Cerebellar nuclear complex (tissue), 1 donor: ENCODE measurements around the gene ARIH2.
"Not testable (repeated sequence)": the region's sequence is repeated elsewhere in the genome, so short reads cannot be mapped to it uniquely, and the experiment has no call there.

ENCODE experiments used
- DNase-seq, 2 experiments: peaks; one replicate each; lab custom pipeline; 2025; lab: John Stamatoyannopoulos, UW

Gene ARIH2

DNA sequence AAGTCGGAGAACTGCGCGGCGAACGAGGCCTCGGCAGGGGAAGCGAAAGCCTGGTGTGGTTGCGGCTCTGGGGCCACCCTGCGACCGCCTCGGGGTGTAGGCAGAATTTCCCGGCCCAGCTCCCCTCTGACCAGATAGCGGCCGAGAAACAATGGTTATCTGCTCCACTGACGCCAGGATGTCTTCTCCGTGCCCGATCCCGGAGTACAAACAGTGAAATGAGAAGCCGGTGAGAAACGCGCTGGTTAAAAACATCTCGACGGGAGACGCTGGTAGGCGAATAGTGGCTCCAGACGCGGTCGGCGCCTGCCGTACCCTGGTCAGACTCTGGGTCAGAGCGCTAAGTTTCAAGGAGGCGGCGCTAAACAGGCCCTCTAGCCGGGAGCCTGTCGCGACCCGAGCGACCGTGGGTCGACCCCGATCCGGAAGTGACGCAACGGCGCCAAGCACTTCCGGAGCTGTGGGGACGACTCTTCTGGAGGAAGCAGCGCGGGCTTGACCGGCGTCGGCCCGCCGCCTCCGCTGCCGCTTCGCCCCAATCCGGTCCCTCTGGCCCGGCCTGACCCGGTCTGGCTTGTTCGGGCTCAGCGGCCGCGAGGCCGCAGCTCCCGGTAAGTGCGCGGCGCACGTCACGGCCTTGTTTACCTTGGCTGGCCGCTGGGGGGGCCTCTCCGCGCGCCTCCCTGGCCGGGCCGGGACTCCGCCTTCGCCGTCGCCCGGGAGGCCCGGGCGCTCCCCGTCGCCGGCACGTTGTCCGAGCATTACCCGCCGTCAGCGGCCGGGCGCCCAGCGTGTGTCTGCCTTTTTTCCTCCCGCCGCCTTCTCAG is at the start of gene ARIH2:
ARIH2 (plus strand) TSS at position 455 of the 827 bp plus-strand sequence. CDS start 8,717 bp downstream, outside the sequence.
- DNase-seq, result peak in 1 of 2 experiments; percentile 62

- no peak for DNase-seq
Observed at GRCh38 chr3:48877671-48878070, 41.0 kb upstream of the ARIH2 start.

DNA sequence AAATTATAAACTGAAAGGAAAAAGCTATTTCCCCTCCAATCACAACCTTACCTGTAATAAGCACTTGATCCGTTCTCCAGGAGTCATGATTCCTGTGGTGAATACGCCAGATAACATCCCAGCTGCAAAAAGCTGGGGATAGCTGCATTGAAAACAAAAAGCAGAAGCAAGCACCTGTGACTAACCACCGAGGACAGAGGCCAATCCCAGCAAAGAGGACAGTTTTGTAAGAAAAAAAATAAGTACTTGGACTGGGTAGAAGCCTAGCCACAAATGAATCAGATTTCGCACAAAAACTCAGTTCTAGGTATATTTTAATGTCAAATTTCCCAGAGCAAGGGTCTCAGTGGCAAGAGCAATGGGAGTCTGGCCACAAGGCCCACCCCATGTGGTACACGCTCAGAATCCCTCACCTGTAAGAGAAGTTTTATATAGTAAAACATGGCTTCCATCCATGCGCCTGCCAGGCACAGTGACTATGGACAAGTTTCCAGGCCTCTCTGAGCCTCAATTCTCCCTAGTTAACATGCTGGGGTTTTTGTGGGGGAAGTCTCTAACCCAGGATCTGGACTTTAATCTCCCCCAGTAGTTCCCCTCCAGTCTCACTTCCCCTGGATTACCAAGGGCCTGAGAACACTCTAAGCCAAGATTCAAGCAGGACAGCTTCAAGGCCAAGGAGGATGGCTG is 39.2 kb upstream of the ARIH2 start:
- no peak for DNase-seq

GRCh38 chr3:48879994-48880377 is 38.7 kb upstream of the ARIH2 start:
- no peak for DNase-seq

DNA sequence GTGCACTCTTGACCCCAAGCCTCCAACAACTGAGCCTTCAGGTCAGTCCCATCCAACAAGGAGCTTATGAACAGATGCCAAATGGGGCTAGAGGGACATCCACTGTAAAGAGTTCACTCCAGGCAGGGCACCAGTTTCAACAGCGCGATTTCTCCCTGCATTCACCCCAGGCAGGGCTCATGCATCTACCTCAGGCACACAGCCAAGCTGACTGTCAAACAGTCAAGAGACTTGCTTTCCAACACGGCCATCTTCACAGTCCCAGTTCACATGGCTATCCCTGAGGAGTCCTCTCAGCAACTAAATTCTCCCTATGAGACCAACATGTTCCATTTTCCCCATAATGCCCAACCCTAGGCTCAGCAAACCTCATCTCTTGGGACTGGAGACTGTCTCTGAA is 37.6 kb upstream of the ARIH2 start:
- DNase-seq, result no peak

DNA sequence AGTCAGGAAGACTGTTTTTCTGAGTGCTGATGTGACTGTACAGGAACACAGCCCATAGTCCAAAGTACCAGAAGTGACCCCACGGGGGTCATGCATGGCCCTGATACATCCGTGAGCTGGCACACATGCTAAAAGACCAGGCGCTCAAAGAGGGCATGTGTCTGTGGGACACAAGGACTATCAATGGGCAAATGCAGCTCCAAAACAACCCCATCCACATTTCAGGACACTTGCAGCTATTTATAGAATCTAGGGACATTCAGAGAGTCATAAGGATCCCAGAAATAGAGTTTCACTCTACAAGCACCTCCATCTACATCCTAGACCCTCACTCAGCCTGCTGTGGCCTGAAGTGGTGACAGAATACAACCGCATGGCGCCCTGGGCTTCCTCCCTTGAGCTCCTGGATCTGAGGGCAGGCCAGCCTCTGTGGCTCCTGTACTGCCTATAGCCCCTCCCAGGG is 37.0 kb upstream of the ARIH2 start:
- DNase-seq, result no peak

GRCh38 chr3:48885753-48886152 is 32.9 kb upstream of the ARIH2 start:
- DNase-seq, result no peak

DNA sequence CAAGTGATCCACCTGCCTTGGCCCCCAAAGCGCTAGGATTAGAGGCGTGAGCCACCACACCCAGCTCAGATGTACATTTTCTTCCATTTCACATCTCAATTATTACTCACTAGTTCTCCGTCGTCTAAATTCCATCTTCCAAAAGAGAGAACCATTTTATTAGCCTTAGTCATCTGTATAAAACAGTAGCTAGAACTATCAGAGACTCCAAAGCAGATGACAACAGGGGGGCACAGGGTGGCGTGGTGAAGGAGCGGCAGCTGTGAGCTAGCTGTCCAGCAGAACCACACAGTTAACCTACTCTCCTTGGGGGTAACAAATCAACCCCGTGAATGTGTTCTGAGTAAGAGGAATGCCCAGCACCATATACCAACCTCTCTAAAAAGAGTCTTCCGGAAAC is 27.0 kb upstream of the ARIH2 start:
- no peak for DNase-seq

DNA sequence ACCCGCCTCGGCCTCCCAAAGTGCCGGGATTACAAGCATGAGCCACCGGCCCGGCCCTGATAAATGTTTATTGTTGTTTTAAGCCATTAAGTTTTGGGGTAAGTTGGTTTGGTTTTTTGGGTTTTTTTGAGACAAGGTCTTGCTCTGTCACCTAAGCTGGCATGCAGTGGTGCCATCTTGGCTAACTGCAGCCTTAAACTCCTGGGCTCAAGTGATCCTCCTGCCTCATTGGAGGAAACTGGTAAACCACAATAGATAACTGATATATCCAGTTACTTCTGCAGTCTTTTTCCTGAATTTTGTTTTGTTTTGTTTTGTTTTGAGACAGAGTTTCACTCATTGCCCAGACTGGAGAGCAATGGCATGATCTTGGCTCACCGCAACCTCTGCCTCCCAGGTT is 24.1 kb upstream of the ARIH2 start:
- no peak for DNase-seq

- DNase-seq, result no peak
Observed at GRCh38 chr3:48896936-48897335, 21.7 kb upstream of the ARIH2 start.

DNA sequence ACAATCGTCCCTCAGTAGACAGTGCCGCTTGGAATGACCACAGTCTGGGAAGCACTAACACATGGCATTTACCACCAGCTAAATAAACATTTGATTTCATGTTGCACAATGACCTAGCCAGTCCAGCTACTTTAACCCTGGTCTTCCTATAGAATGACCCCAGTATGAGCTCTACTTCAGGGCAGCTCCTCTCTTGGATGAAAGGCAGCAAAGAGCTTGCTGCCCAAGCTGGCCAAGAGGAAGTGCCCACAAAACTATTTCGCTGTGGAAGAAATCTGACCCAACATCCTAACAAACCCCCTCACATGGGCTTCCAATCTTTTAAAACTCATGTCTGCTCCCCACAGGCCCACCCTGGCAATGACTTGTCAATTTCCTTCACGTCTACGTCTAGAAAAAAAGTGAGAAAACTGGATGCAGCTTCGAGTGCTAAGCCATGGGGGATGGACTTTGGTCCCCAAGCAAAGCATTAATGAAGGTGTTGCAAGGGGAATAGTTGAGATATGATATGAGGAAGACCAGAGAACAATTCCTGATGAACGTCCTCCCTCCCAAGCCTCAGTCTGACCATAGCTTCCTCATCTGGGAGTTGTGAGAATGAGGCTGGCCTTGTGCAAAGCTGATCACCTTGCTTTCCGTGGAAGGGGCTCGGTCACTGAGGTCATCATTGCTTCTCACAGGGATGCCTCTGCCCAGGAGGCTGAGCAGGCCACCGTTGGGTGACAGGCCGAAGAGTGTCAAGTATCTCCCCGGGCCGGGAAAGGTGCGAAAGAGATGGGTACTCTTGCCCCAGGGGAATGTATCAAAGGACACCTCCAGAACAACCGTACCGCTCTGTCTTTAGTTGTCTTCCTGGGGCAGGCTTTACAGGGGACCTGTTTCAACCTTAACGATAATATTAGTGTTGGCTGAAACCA is 20.9 kb upstream of the ARIH2 start:
- DNase-seq, result no peak

- DNase-seq, result no peak
Observed at GRCh38 chr3:48898383-48899234, 20.0 kb upstream of the ARIH2 start, which contains the start of gene SLC25A20. TSS of gene SLC25A20 (minus strand) at chr3:48898882. CDS start at chr3:48898794, 88 bp downstream.

GRCh38 chr3:48899273-48899672 is 19.4 kb upstream of the ARIH2 start:
- no peak for DNase-seq

DNA sequence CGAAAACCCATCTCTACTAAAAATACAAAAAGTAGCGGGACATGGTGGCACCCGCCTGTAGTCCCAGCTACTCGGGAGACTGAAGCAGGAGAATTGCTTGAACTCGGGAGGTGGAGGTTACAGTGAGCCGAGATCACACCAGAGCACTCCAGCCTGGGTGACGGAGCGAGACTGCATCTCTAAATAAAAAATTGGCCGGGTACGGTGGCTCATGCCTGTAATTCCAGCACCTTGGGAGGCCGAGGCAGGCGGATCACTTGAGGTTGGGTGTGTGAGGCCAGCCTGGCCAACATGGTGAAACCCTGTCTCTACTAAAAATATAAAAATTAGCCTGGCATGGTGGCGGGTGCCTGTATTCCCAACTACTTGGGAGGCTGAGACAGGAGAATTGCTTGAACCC is 11.6 kb upstream of the ARIH2 start:
- not testable (repeated sequence) for DNase-seq

- DNase-seq, result no peak
Observed at GRCh38 chr3:48915296-48915695, 3.3 kb upstream of the ARIH2 start.

- DNase-seq, result no peak
Observed at GRCh38 chr3:48919215-48920138, 835 bp downstream of the ARIH2 start.

DNA sequence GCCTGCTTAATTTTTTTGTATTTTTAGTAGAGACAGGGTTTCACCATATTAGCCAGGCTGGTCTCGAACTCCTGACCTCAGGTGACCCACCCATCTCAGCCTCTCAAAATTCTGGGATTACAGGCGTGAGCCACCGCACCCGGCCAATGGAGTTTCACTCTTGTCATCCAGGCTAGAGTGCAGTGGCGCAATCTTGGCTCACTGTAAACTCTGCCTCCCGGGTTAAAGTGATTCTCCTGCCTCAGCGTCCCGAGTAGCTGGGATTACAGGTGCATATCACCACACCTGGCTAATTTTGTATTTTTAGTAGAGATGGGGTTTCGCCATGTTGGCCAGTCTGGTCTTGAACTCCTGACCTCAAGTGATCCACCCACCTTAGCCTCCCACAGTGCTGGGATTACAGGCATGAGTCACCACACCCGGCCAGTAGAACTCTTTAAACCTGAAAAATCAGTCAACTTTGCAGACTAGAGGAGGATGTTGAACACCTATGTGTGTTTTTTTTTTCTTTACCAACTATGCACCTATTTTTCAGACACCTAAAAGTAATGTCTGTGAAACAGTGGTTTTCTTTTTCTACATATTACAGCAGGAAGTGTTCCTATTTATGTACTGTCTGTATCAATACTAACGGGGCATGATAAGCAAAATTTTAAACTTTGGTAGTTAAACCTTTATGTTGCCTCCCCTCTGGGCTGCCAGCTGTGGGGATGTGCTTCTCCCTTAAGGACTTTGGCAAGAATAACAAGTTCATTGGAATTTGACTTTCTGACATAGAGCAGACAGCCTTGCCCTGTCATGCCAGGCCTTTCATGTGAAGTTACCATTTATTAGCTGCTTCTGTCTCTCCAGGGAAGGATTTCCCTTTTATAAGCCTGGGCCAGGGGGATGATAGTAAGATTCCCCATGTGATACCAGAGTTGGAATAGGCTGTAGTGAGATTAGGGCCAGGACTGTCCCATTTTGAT is 8.1 kb downstream of the ARIH2 start:
- no peak for DNase-seq

DNA sequence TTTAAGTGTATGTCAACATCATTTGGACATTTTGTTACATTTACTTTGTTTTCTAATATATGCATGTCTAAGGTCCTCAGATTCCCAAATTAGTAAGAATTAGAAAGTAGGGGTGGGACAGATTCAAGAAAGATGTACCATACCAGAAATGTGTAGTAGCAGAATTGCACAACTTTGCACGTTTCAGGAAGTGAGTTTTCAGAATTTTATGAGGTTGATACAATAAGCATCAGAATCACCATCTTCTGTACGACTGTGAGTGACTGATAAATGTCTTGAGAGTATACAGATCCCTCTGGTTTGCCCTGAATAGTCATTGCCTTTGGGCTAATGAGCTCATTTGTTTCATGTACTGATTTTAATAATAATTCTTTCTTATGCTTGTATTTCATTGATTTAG is 9.3 kb downstream of the ARIH2 start:
- no peak for DNase-seq

- DNase-seq, result no peak
Observed at GRCh38 chr3:48928679-48929078, 10.0 kb downstream of the ARIH2 start.
